Measurements from ENCODE around the gene GIPC3. TPM values are rescaled to one million over a fixed set of nuclear protein-coding genes. Genes with fewer than 3 reads are reported as not detected.

Gene GIPC3
- total and polyA plus RNA-seq, 5 donors, result 0.89 to 2.1 (median 1.2) TPM

DNA sequence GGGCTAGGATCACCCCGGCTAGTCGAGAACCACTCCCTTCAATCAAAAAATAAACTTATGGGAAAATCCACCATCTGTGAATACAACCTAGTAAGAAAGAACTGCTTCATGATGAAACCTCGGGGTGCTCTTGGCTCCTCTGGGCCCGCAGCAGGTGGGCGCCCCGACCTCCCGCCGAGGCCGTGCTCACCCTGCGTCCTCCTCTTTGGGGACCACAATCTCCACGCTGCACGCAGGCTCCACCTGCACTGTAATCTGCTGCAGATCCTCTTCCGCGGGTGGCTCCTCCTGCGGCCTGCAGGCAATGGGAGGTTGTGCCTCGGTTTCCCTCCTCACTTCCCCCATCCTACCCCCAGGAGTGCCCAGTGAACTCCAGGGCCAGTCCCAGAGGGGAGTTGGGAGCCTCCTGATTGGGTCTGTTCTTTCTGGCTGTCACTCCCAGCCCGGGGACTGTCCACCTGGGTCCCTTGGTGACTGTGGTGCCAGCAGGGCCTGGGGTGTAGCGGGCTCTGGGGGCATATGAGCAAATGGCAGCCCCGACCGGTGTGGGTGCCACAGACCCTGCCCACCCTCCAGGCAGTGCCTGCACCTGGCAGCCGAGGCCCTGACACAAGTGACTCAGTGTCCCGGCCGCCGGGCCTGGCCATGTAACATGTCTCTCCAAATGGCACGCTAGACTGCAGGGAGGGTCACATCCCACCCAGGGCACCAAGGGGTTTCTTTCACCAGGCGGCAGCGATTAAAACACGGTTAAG lies 56.4 kb downstream of the GIPC3 start:
- DNase-seq, result peak in 1 of 3 donors; percentile 55
- ATAC-seq, result no peak
- no peaks in the 10 kb centered on the region for H3K9me3 ChIP-seq (ENCODE audit: control insufficient read depth, low read length)
- 95% methylated on average over 28 of the region's 28 CpGs for WGBS
- intact Hi-C loops (cut with DNase I), result no loop called here
- no peak overlapping the region for H3K27ac ChIP-seq (ENCODE audit: low read length)
- H3K27me3 ChIP-seq (ENCODE audit: control insufficient read depth, insufficient read depth), result no peaks in the 10 kb centered on the region
- H3K4me1 ChIP-seq (ENCODE audit: control insufficient read depth, insufficient read depth, low read length), result no peaks in the 10 kb centered on the region
- no peak overlapping the region for H3K4me3 ChIP-seq (ENCODE audit: low read length)

DNA sequence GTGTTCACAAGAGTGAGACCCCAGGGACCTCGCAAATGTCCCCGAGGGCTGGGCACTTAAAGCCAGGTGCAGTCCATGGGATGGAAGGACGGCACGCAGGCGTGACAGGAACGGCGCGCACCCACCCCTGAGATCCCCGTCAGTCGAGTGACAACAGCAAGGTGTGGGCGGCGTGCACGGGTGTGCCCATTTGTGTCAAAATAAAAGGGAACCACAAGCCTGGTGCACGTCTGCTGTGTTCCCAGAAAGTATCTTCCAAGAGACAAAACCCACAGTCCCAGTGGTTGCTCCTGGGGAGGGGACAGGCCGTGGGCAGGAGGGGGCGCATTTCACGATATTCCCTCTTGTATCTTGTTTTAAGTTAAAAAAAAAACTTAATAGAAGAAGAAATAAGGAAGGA lies 57.0 kb downstream of the GIPC3 start:
- Histone ChIP-seq H3K4me1 (ENCODE audit: control insufficient read depth, insufficient read depth, low read length) (no peaks in the 10 kb centered on the region), H3K9me3 (ENCODE audit: control insufficient read depth, low read length) (no peaks in the 10 kb centered on the region), H3K4me3 (ENCODE audit: low read length) (no peak overlapping the region), H3K27ac (ENCODE audit: low read length) (no peak overlapping the region), H3K27me3 (ENCODE audit: control insufficient read depth, insufficient read depth) (no peaks in the 10 kb centered on the region)
- ATAC-seq (no peak), DNase-seq (no peak)
- 91% methylated on average over 17 of the region's 17 CpGs for WGBS
- intact Hi-C loops (cut with DNase I), result no loop called here

Other genes starting within 250 kb of the GIPC3 start
- gene NFIC, start 218.9 kb upstream of the GIPC3 start, total RNA-seq, result 100 to 1,000 TPM; 175 to 223 (median 188) TPM
- 186 TPM for gene NFIC, start 218.9 kb upstream of the GIPC3 start, polyA plus RNA-seq
- not detected for gene SMIM24, start 105.0 kb upstream of the GIPC3 start, total RNA-seq
- not detected for gene SMIM24, start 105.0 kb upstream of the GIPC3 start, polyA plus RNA-seq
- not detected for gene SMIM44, start 102.0 kb upstream of the GIPC3 start, total RNA-seq
- not detected for gene SMIM44, start 102.0 kb upstream of the GIPC3 start, polyA plus RNA-seq
- 10 to 100 TPM in 3 of 4 donors, 1 to 10 TPM in 1; 9.8 to 14.2 (median 11.4) TPM for gene DOHH, start 84.8 kb upstream of the GIPC3 start, total RNA-seq
- 14.8 TPM for gene DOHH, start 84.8 kb upstream of the GIPC3 start, polyA plus RNA-seq
- gene FZR1, start 79.2 kb upstream of the GIPC3 start, total RNA-seq, result 10 to 100 TPM; 18.6 to 23.3 (median 21.8) TPM
- gene FZR1, start 79.2 kb upstream of the GIPC3 start, polyA plus RNA-seq, result 14.3 TPM
- 1 to 10 TPM in 1 of 4 donors, under 1 TPM in 1, not detected in 2; 0.97 to 1.2 TPM for gene TEKTIP1, start 46.3 kb upstream of the GIPC3 start, total RNA-seq
- gene TEKTIP1, start 46.3 kb upstream of the GIPC3 start, polyA plus RNA-seq, result 0.20 TPM
- gene MFSD12, start 27.9 kb upstream of the GIPC3 start, total RNA-seq, result 10 to 100 TPM; 20.6 to 31.7 (median 29.6) TPM
- 21.3 TPM for gene MFSD12, start 27.9 kb upstream of the GIPC3 start, polyA plus RNA-seq
- gene HMG20B, start 12.5 kb upstream of the GIPC3 start, total RNA-seq, result 10 to 100 TPM; 35.7 to 46.0 (median 36.2) TPM
- 50.5 TPM for gene HMG20B, start 12.5 kb upstream of the GIPC3 start, polyA plus RNA-seq
- 1 to 10 TPM; 1.3 to 2.2 (median 2.0) TPM for gene TBXA2R, start 21.4 kb downstream of the GIPC3 start, total RNA-seq
- 1.8 TPM for gene TBXA2R, start 21.4 kb downstream of the GIPC3 start, polyA plus RNA-seq
- 10 to 100 TPM; 13.8 to 17.8 (median 14.4) TPM for gene CACTIN, start 41.3 kb downstream of the GIPC3 start, total RNA-seq
- 13.5 TPM for gene CACTIN, start 41.3 kb downstream of the GIPC3 start, polyA plus RNA-seq
- gene PIP5K1C, start 115.0 kb downstream of the GIPC3 start, total RNA-seq, result 10 to 100 TPM; 38.8 to 48.3 (median 40.4) TPM
- 31.4 TPM for gene PIP5K1C, start 115.0 kb downstream of the GIPC3 start, polyA plus RNA-seq
- gene TJP3, start 122.9 kb downstream of the GIPC3 start, total RNA-seq, result not detected
- gene TJP3, start 122.9 kb downstream of the GIPC3 start, polyA plus RNA-seq, result 0.05 TPM
- 10 to 100 TPM; 10.5 to 14.0 (median 11.8) TPM for gene APBA3, start 176.2 kb downstream of the GIPC3 start, total RNA-seq
- 13.1 TPM for gene APBA3, start 176.2 kb downstream of the GIPC3 start, polyA plus RNA-seq
- gene MRPL54, start 177.2 kb downstream of the GIPC3 start, total RNA-seq, result 10 to 100 TPM; 62.9 to 78.1 (median 69.4) TPM
- 129 TPM for gene MRPL54, start 177.2 kb downstream of the GIPC3 start, polyA plus RNA-seq
- not detected for gene RAX2, start 186.8 kb downstream of the GIPC3 start, total RNA-seq
- gene RAX2, start 186.8 kb downstream of the GIPC3 start, polyA plus RNA-seq, result not detected
- gene MATK, start 200.9 kb downstream of the GIPC3 start, total RNA-seq, result 1 to 10 TPM in 2 of 4 donors, under 1 TPM in 2; 0.51 to 1.8 (median 1.0) TPM
- gene MATK, start 200.9 kb downstream of the GIPC3 start, polyA plus RNA-seq, result 0.36 TPM

Measured in right cardiac atrium (tissue), 5 donors.